ENCODE measurements around the gene PRM1. TPM values are rescaled to one million over a fixed set of nuclear protein-coding genes. Genes with fewer than 3 reads are reported as not detected.

PRM1 gene
- total RNA-seq, 1 experiment from 2014 or later, result not detected

GRCh38 chr16:11329891-11330290 is 48.8 kb upstream of the PRM1 start:
- no peak for TF ChIP-seq CTCF (conservative IDR thresholded peaks at IDR 0.05)
- Histone ChIP-seq H2BK120ac (ENCODE audit: low read depth, low read length, poor library complexity, severe bottlenecking) (no peak overlapping the region), H3K23me2 (ENCODE audit: insufficient read length, low read depth, low read length, poor library complexity, severe bottlenecking) (peaks cover 4% of the 10 kb centered on the region), H3K79me2 (ENCODE audit: insufficient read depth, low read length) (no peaks in the 10 kb centered on the region), H3K4me2 (ENCODE audit: insufficient read depth, insufficient read length, low read length) (no peak overlapping the region), H4K5ac (ENCODE audit: insufficient read length, low read depth, low read length) (no peak overlapping the region), H3K4ac (ENCODE audit: low read depth, low read length) (no peak overlapping the region), H3K23ac (ENCODE audit: insufficient read length, low read depth, low read length) (no peak overlapping the region), H4K8ac (replicated peaks; ENCODE audit: insufficient read length, low read depth, low read length) (no peak overlapping the region), H2AFZ (ENCODE audit: low read length) (no peak overlapping the region), H2AK5ac (ENCODE audit: insufficient read length, low read length) (no peak overlapping the region), H4K20me1 (ENCODE audit: control insufficient read depth, insufficient read depth, insufficient read length) (no peaks in the 10 kb centered on the region), H3K4me1 (ENCODE audit: insufficient read depth, low read length) (peaks cover 7% of the 10 kb centered on the region; the same call in 1 of the 2 replicates), H4K91ac (ENCODE audit: insufficient read length, low read depth, low read length) (no peak overlapping the region), H3K27ac (ENCODE audit: insufficient read length, low read depth, low read length) (peak overlapping the region; percentile 99), H3K27me3 (ENCODE audit: insufficient read depth, low read length) (no peaks in the 10 kb centered on the region), H2BK5ac (ENCODE audit: insufficient read length, low read length) (no peak overlapping the region), H2BK15ac (ENCODE audit: low read depth, low read length) (no peak overlapping the region), H2BK20ac (ENCODE audit: low read depth, low read length, poor library complexity, severe bottlenecking) (no peak overlapping the region), H3T11ph (ENCODE audit: low read length) (no peak overlapping the region), H3K56ac (ENCODE audit: insufficient read length, low read depth, low read length) (no peak overlapping the region), H3K9me3 (ENCODE audit: control insufficient read depth, low read depth, low read length) (no peaks in the 10 kb centered on the region), H3K9ac (ENCODE audit: extremely low read depth, insufficient read length, low read length) (no peak overlapping the region), H2BK12ac (ENCODE audit: insufficient read length, low read depth, low read length) (no peak overlapping the region), H3K14ac (ENCODE audit: insufficient read depth, low read length) (no peak overlapping the region), H3K79me1 (ENCODE audit: insufficient read depth, low read depth, low read length, poor library complexity, severe bottlenecking) (no peaks in the 10 kb centered on the region), H3K18ac (ENCODE audit: insufficient read length, low read depth, low read length) (no peak overlapping the region)
- H3K36me3 Mint-ChIP-seq (ENCODE audit: insufficient read depth in 1 of 3, low read depth in 3 of 3), result peaks cover 4 to 10% (median 6%) of the 10 kb centered on the region in 3 experiments
- H3K4me3 Mint-ChIP-seq, result peak overlapping the region in 1 of 2 experiments; percentile 40; a peak in 1 of 5 replicates
- H3K9me3 Mint-ChIP-seq, result peaks cover 6 to 8% of the 10 kb centered on the region in 2 experiments
- DNase-seq, result no peak
- H3K27me3 Mint-ChIP-seq (ENCODE audit: low read depth), result no peaks in the 10 kb centered on the region
- peaks cover 44 to 46% of the 10 kb centered on the region in 2 experiments for H3K4me1 Mint-ChIP-seq
- WGBS (ENCODE audit: extremely low coverage, insufficient read length, low lambda C conversion rate), result no CpG with 5 or more reads among the region's 3 CpGs
- peak overlapping the region in 2 of 3 experiments; percentile 97 to 98; a peak in 5 of 7 replicates for H3K27ac Mint-ChIP-seq

Data from H9 (cell line).